ENCODE results near the gene FAIM2.

GRCh38 chr12:49904601-49905000, 901 bp upstream of the FAIM2 start:
- TF ChIP-seq CTCF (conservative IDR thresholded peaks at IDR 0.05; ENCODE audit: low read depth in 2 of 2) (no peak), CREB1 (CRISPR knock-in tag; IDR thresholded peaks at IDR 0.05; ENCODE audit: low read depth) (no peak), EZH2phosphoT487 (IDR thresholded peaks at IDR 0.05; ENCODE audit: unreplicated experiment) (no peak)

All from GM23338 (cell line).